ENCODE measurements around the gene BTBD16.

DNA sequence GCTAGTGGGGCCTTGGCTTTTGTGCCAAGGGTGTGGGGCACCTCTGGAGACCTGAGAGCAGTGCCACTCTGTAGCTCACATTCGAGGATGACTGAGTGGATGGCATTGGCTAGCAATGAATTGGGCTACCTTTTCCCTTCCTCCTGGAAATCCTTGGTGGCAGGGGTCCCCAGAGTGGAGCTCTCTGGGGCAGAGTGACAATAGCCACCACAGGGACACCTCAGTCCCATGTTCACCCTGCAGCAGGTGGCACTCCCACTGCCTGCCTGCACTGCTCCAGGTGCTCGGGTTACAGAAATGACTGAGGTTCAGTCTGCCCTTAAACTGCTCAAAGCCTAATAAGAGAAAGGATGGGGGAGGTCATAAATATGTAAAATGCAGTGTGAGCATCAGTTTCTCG lies 17.8 kb downstream of the BTBD16 start:
- no peak for TF ChIP-seq GATA2 (IDR thresholded peaks at IDR 0.05; ENCODE audit: low read depth, low read length)
- TF ChIP-seq GATA3 (IDR thresholded peaks at IDR 0.05; ENCODE audit: low read depth, low read length) = no peak

All from SH-SY5Y (cell line).